PC-9 (cell line): ENCODE measurements around the gene PYY.

Source experiments
- CTCF ChIP-seq: fragments of 200-600 bp; sonication (generic); conservative IDR thresholded peaks from 2 replicates; pipeline ENCODE4 v1.6.1; 2017; ENCODE audit warnings: mixed run types, antibody characterized with exemption, mild to moderate bottlenecking, moderate library complexity
- EZH2 ChIP-seq: fragments of 200-600 bp; sonication (generic); IDR thresholded peaks from 2 replicates; pipeline ENCODE4 v1.8.0; 2017; ENCODE audit warnings: antibody characterized with exemption, low read depth

- no peak for TF ChIP-seq EZH2
- no peak for TF ChIP-seq CTCF
Observed at GRCh38 chr17:43916385-43916784, 37.4 kb downstream of the PYY start.
